Ovary (tissue), 9 donors: ENCODE measurements around the gene GTF2IRD1. TPM values are rescaled to one million over a fixed set of nuclear protein-coding genes. Genes with fewer than 3 reads are reported as not detected.

Source experiments
- DNase-seq, 5 donors: peaks; one replicate each; pipeline ENCODE4 v3.0.0-alpha.2; 2019 to 2020
- H3K27ac ChIP-seq, 2 donors: fragments of 200-600 bp; one replicate each; pipeline versions ENCODE4 v1.5.1 to v1.8.0; 2019 to 2022
- H3K27me3 ChIP-seq: fragments of 200-600 bp; one replicate; pipeline ENCODE4 v1.8.0; 2022
- H3K36me3 ChIP-seq: fragments of 200-600 bp; sonication (generic); one replicate; pipeline ENCODE4 v1.5.1; 2019
- H3K4me1 ChIP-seq: one replicate; pipeline ENCODE4 v1.8.1; 2013; ENCODE audit warnings: mild to moderate bottlenecking, moderate library complexity; ENCODE audit not compliant: insufficient read depth
- H3K4me3 ChIP-seq: fragments of 200-600 bp; sonication (generic); one replicate; pipeline ENCODE4 v1.5.1; 2017
- H3K9me3 ChIP-seq, 2 donors: fragments of 200-600 bp in 1 of 2; sonication (generic) in 1 of 2; one replicate each; pipeline versions ENCODE4 v1.5.1 to v1.8.1; 2013 to 2019; ENCODE audit warnings: mild to moderate bottlenecking in 1 of 2, moderate library complexity in 1 of 2
- EP300 ChIP-seq: sonication (generic); formaldehyde crosslinking; IDR thresholded peaks from one replicate; pipeline ENCODE4 v1.6.1; 2017; ENCODE audit warnings: antibody characterized with exemption
- POLR2A ChIP-seq: fragments of 450-650 bp; IDR thresholded peaks from one replicate; pipeline ENCODE4 v1.6.1; 2017; ENCODE audit warnings: antibody characterized with exemption, mild to moderate bottlenecking, moderate library complexity
- WGBS, 3 donors: extraction: QIAGEN DNeasy Blood & Tissue Kit in 1 of 3; methylation state at CpG; one replicate each; pipeline versions ENCODE4 v1.1.5 to v1.1.7; 2013 to 2017; 5-methylcytosine and 5-hydroxymethylcytosine counted together
- intact Hi-C, 4 donors: fragments of 100-400 bp; cut with DNase I; formaldehyde crosslinking; loops; one replicate each; pipeline versions ENCODE4 v1.11.0 to v1.15.1; 2022 to 2023
- polyA plus RNA-seq, 2 donors: library from polyadenylated mRNA; stranded (reverse); fragments of 200-250 nt in 1 of 2; fragments of 350-450 nt in 1 of 2; fragmentation: Illumina TruSeq in 1 of 2; extraction: RNeasy Lipid Tissue Mini Kit (QIAGEN cat#74804) in 1 of 2; gene quantifications; one replicate each; pipeline ENCODE4 v1.2.3, GENCODE V29; 2013 to 2014
- total RNA-seq, 7 donors: library from RNA; depleted of rRNA in 2 of 7; stranded (reverse); fragments of >200 nt in 2 of 7; fragmentation: NEBNext Ultra II Directional in 3 of 7; extraction: Animal tissue kit (Norgen Biotek cat#: 25700) in 3 of 7; gene quantifications; one replicate each; pipeline versions ENCODE4 v1.1.0 to v1.2.4, GENCODE V29; 2016 to 2023
- TF ChIP-seq, protein P1 (sequence below), 3 donors: fragments of 450-650 bp in 2 of 3; fragments of 200-600 bp in 1 of 3; IDR thresholded peaks; one replicate each; pipeline versions ENCODE4 v1.5.1 to v1.8.0; 2016 to 2022; ENCODE audit warnings: antibody characterized with exemption in 3 of 3, mild to moderate bottlenecking in 1 of 3
- donor health status: DM: no; HTN: no; CAD: no; lungs with moderate emphysema.
- donor health status: DM: no; HTN: no; CAD: no.
- donor health status: Bipolar disorder and iron deficiency.
- donor health status: DM: yes; HTN: yes; CAD: no.
- donor health status: DM: no; HTN: no; CAD: no.
- donor health status: DM: yes; HTN: yes; CAD: no.

The GTF2IRD1 gene
- total and polyA plus RNA-seq, 9 donors, result 12.0 to 39.0 (median 28.0) TPM

DNA sequence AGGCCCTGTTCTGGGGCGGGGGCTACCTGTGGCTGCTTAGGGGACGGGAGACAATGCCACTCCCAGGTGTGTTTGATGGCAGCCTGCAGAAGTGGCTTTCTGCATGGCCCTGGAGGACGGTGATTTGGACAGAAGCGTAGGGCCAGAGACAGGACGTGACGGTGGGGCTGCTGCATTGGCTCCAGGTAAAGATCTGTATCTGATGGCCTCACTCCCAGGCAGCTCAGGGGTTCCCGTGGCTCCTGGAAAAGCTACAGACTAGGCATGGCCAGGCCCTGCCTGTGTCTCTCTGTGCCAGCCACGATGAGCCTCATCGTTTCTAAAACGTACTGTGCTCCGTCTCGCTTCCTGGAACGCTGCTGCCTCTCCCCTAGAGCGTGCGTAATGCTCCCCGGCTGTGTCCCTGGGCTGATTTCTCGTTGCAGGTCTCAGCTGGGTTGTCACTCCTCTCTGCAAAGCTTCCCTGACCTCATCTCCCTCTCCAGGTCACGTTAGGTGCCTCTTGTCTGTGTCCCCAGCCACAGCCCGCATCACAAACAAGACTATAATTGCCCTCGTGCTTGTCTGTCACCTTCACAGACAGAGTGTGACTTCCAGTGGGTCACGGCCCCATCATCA, 12.6 kb downstream of the GTF2IRD1 start:
- TF ChIP-seq, protein P1, sequence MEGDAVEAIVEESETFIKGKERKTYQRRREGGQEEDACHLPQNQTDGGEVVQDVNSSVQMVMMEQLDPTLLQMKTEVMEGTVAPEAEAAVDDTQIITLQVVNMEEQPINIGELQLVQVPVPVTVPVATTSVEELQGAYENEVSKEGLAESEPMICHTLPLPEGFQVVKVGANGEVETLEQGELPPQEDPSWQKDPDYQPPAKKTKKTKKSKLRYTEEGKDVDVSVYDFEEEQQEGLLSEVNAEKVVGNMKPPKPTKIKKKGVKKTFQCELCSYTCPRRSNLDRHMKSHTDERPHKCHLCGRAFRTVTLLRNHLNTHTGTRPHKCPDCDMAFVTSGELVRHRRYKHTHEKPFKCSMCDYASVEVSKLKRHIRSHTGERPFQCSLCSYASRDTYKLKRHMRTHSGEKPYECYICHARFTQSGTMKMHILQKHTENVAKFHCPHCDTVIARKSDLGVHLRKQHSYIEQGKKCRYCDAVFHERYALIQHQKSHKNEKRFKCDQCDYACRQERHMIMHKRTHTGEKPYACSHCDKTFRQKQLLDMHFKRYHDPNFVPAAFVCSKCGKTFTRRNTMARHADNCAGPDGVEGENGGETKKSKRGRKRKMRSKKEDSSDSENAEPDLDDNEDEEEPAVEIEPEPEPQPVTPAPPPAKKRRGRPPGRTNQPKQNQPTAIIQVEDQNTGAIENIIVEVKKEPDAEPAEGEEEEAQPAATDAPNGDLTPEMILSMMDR (IDR thresholded peaks at IDR 0.05), result no peak
- TF ChIP-seq POLR2A, result no peak
- TF ChIP-seq EP300, result no peak
- DNase-seq, result no peak
- Histone ChIP-seq H3K27ac (no peak overlapping the region), H3K27me3 (no peaks in the 10 kb centered on the region), H3K36me3 (no peaks in the 10 kb centered on the region), H3K4me1 (no peaks in the 10 kb centered on the region), H3K4me3 (no peak overlapping the region), H3K9me3 (no peaks in the 10 kb centered on the region)
- 70 to 79% (median 74%) methylated on average over 21 of the region's 21 CpGs for WGBS, 3 donors
- intact Hi-C loops, result no loop called here

DNA sequence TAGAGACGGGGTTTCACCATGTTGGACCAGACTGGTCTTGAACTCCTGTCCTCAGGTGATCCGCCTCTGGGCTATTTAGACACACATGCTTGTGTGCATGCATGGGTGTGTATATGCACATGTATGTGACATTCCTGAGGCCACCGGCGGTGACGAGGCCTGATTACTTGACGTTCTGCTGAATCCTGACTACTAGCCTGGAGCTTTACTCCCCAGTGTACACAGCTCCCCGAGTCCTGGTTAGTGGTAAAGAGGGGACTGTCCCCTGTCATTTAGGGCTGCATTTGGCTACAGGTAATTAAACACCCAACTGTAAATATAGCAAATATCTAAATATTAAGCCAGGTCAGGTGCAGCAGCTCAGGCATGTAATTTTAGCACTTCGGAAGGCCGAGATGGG, 14.2 kb downstream of the GTF2IRD1 start:
- WGBS, 3 donors, result 87 to 92% (median 91%) methylated on average over 9 of the region's 9 CpGs

DNA sequence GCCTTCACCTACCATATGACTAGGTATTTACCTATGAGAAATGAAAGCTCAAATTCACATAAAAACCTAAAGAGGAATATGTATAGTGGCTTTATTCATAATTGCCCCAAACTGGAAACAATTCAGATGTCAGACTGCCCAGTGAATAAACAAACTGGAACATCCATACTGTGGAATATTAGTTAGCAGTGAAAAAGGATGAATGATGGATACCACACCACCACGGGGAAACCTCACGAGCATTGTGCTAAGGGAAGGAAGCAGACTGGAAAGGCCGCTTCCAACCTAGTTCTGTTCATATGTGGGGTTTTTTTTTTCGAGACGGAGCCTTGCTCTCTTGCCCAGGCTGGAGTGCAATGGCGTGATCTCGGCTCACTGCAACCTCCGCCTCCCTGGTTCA, 16.8 kb downstream of the GTF2IRD1 start:
- WGBS, 3 donors, result 97 to 98% (median 97%) methylated on average over 8 of the region's 8 CpGs
- intact Hi-C loops, result no loop called here

More for the DNA sequence above, 14.2 kb downstream of the GTF2IRD1 start:
- no peaks in the 10 kb centered on the region for H3K4me1 ChIP-seq
- H3K4me3 ChIP-seq, result no peak overlapping the region
- no peak for DNase-seq
- H3K27me3 ChIP-seq, result no peaks in the 10 kb centered on the region
- no peak overlapping the region for H3K27ac ChIP-seq
- intact Hi-C loops, result no loop called here
- H3K36me3 ChIP-seq, result no peaks in the 10 kb centered on the region
- no peaks in the 10 kb centered on the region for H3K9me3 ChIP-seq
- TF ChIP-seq, protein P1 (IDR thresholded peaks at IDR 0.05), result no peak
- TF ChIP-seq EP300 (no peak), POLR2A (no peak)

DNA sequence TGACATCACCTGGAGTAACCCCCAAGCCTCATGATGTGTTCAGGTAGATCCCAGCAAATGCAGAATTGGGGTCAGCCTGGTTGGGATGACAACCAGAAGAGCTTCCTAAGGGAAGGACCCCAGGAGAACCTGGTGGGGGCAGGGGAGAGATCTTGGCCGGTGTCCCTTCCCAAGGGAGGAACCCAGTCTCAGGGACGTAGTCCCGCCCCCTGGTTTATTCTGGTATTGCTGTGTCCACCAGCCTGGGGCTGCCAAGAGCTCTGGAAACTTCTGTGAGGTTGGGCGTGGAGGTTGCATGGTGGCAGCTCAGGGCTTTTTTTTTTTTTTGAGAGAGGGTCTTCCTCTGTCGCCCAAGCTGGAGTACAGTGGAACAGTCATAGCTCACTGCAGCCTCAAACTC, 19.4 kb downstream of the GTF2IRD1 start:
- TF ChIP-seq, protein P1 (IDR thresholded peaks at IDR 0.05), result no peak
- TF ChIP-seq POLR2A (no peak), EP300 (no peak)
- Histone ChIP-seq H3K27ac (no peak overlapping the region), H3K9me3 (no peaks in the 10 kb centered on the region), H3K36me3 (no peaks in the 10 kb centered on the region), H3K27me3 (no peaks in the 10 kb centered on the region), H3K4me1 (peaks cover 8% of the 10 kb centered on the region), H3K4me3 (no peak overlapping the region)
- 70 to 82% (median 77%) methylated on average over 5 of the region's 5 CpGs for WGBS, 3 donors
- DNase-seq, result no peak
- intact Hi-C loops, result no loop called here

More for the DNA sequence above, 16.8 kb downstream of the GTF2IRD1 start:
- DNase-seq, result no peak
- Histone ChIP-seq H3K4me1 (no peaks in the 10 kb centered on the region), H3K4me3 (no peak overlapping the region), H3K36me3 (no peaks in the 10 kb centered on the region), H3K9me3 (no peaks in the 10 kb centered on the region), H3K27me3 (no peaks in the 10 kb centered on the region), H3K27ac (no peak overlapping the region)
- no peak for TF ChIP-seq POLR2A
- TF ChIP-seq EP300, result no peak
- TF ChIP-seq, protein P1 (IDR thresholded peaks at IDR 0.05), result no peak
